Kidney (tissue), 14 donors: ENCODE measurements around the gene TNFRSF14. TPM values are rescaled to one million over a fixed set of nuclear protein-coding genes. Genes with fewer than 3 reads are reported as not detected.

Source experiments
- DNase-seq, 5 donors: peaks; one replicate each; pipeline ENCODE4 v3.0.0-alpha.2; 2013 to 2020
- FAIRE-seq: peaks from 2 replicates; lab custom pipeline; 2012; peaks lifted over from hg19 to GRCh38; lab: Jason Lieb, UNC
- H3K27ac ChIP-seq, 2 donors: one replicate each; pipeline ENCODE4 v1.7.0; 2013; ENCODE audit warnings: low read depth in 2 of 2, low read length in 2 of 2, inconsistent platforms in 1 of 2
- H3K27me3 ChIP-seq: one replicate; pipeline ENCODE4 v1.7.1; 2013; ENCODE audit warnings: low read length, inconsistent platforms; ENCODE audit not compliant: control insufficient read depth, insufficient read depth
- H3K36me3 ChIP-seq, 3 donors: one replicate each; pipeline versions ENCODE4 v1.7.0 to v1.7.1; 2013; ENCODE audit warnings: low read length in 3 of 3, control low read depth in 1 of 3, inconsistent platforms in 1 of 3; ENCODE audit not compliant: insufficient read depth in 3 of 3, control insufficient read depth in 2 of 3
- H3K4me1 ChIP-seq, 3 donors: one replicate each; pipeline versions ENCODE4 v1.7.0 to v1.7.1; 2013; ENCODE audit warnings: low read length in 3 of 3, inconsistent platforms in 1 of 3, low read depth in 1 of 3; ENCODE audit not compliant: control insufficient read depth in 2 of 3, insufficient read depth in 2 of 3
- H3K4me3 ChIP-seq, 3 donors: one replicate each; pipeline versions ENCODE4 v1.7.0 to v1.8.1; 2013; ENCODE audit warnings: low read length in 3 of 3, control low read depth in 1 of 3, inconsistent platforms in 1 of 3
- H3K9ac ChIP-seq, 3 donors: one replicate each; pipeline versions ENCODE4 v1.7.0 to v1.7.1; 2013; ENCODE audit warnings: low read length in 3 of 3, control low read depth in 1 of 3, inconsistent platforms in 1 of 3
- H3K9me3 ChIP-seq, 3 donors: one replicate each; pipeline versions ENCODE4 v1.7.0 to v1.7.1; 2013; ENCODE audit warnings: low read length in 3 of 3, control low read depth in 1 of 3, inconsistent platforms in 1 of 3; ENCODE audit not compliant: control insufficient read depth in 2 of 3, insufficient read depth in 1 of 3
- intact Hi-C: fragments of 100-400 bp; cut with DNase I; formaldehyde crosslinking; loops from one replicate; pipeline ENCODE4 v1.11.1; 2022
- polyA plus RNA-seq: library from polyadenylated mRNA; stranded (reverse); fragments of 350-450 nt; fragmentation: Illumina TruSeq; extraction: RNeasy Lipid Tissue Mini Kit (QIAGEN cat#74804); gene quantifications from one replicate; pipeline ENCODE4 v1.2.3, GENCODE V29; 2014; ENCODE audit warnings: low read depth, low replicate concordance; ENCODE audit not compliant: insufficient read depth
- total RNA-seq: library from RNA; stranded (reverse); fragmentation: NEBNext Ultra II Directional; extraction: Animal tissue kit (Norgen Biotek cat#: 25700); gene quantifications from one replicate; pipeline ENCODE4 v1.2.1, GENCODE V29; 2021
- TF ChIP-seq, protein P1 (sequence below): IDR thresholded peaks from 3 replicates; pipeline ENCODE4 v1.5.1; 2012; ENCODE audit warnings: mild to moderate bottlenecking, moderate library complexity, borderline replicate concordance; ENCODE audit not compliant: insufficient read depth; ENCODE audit errors: extremely low read depth
- donor health status: control.
- donor health status: control.
- donor health status: control.
- donor health status: control.
- donor health status: control.
- donor health status: DM: yes; HTN: yes; CAD: no.
- donor health status: Normal renal cell carcinoma (clear cell type).

The TNFRSF14 gene
- total and polyA plus RNA-seq, 2 donors from 2014 or later = 95.0 to 99.1 TPM

DNA sequence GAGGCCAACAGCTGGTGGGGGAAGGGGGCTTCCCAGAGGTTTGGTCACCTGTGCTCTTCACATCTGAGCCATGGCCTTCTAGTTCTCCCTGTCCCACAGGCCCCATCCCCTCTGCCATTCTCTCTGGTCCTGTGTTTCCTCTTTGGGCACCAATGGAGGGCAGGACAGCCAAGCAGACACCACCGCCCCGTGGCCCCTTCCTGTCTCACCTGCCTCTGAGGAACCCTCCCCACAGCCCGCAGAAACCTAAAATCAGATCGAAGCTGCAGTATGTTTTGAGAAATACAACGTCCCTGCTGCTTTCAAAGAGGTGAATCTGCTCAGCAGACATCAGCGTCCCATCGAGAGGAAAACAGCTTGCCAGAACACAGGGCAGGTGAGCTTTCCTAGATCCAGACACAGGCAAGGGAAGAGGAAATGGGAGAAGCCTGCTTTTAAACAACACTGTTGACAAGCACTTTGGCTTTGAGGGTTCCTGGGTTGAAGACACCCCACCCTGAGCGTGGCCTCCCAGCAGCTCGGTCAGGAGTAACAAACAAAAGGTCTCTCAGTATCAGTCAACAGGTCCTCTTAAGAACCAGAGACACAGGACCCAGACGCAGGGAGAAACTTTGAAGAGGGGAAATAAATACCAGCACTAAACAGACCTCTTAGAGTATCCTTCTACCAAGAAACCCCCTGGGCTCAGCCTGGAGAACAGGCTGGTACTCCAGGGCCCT lies 32.1 kb upstream of the TNFRSF14 start:
- Histone ChIP-seq H3K27me3 (no peaks in the 10 kb centered on the region), H3K27ac (no peak overlapping the region), H3K4me1 (peaks cover 0 to 26% (median 7%) of the 10 kb centered on the region in 3 donors), H3K4me3 (no peak overlapping the region), H3K9ac (no peak overlapping the region), H3K36me3 (peaks cover 2 to 24% (median 9%) of the 10 kb centered on the region in 3 donors), H3K9me3 (no peaks in the 10 kb centered on the region)
- TF ChIP-seq, protein P1, sequence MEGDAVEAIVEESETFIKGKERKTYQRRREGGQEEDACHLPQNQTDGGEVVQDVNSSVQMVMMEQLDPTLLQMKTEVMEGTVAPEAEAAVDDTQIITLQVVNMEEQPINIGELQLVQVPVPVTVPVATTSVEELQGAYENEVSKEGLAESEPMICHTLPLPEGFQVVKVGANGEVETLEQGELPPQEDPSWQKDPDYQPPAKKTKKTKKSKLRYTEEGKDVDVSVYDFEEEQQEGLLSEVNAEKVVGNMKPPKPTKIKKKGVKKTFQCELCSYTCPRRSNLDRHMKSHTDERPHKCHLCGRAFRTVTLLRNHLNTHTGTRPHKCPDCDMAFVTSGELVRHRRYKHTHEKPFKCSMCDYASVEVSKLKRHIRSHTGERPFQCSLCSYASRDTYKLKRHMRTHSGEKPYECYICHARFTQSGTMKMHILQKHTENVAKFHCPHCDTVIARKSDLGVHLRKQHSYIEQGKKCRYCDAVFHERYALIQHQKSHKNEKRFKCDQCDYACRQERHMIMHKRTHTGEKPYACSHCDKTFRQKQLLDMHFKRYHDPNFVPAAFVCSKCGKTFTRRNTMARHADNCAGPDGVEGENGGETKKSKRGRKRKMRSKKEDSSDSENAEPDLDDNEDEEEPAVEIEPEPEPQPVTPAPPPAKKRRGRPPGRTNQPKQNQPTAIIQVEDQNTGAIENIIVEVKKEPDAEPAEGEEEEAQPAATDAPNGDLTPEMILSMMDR = no peak
- no peak for DNase-seq
- no peak for FAIRE-seq
- intact Hi-C loops = no loop called here

DNA sequence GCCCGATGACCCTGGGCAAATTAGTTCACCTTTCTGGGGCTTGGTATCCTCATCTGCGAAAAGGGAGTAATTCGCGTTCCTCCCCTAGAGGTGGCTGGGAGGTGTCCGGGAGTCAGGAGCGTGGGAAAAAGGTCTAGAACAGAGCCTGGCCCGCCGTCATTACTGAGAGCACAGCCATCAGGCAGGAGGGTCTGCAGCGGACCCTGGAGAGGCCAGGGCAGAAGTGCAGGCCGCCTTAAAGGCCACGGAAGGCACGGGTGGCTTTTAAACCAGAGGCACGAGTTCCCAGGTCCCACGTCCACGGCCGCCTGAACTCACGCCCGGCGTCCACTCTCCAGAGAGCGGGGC lies 30.6 kb upstream of the TNFRSF14 start:
- DNase-seq (peak in 1 of 5 donors; percentile 71), FAIRE-seq (no peak)

DNA sequence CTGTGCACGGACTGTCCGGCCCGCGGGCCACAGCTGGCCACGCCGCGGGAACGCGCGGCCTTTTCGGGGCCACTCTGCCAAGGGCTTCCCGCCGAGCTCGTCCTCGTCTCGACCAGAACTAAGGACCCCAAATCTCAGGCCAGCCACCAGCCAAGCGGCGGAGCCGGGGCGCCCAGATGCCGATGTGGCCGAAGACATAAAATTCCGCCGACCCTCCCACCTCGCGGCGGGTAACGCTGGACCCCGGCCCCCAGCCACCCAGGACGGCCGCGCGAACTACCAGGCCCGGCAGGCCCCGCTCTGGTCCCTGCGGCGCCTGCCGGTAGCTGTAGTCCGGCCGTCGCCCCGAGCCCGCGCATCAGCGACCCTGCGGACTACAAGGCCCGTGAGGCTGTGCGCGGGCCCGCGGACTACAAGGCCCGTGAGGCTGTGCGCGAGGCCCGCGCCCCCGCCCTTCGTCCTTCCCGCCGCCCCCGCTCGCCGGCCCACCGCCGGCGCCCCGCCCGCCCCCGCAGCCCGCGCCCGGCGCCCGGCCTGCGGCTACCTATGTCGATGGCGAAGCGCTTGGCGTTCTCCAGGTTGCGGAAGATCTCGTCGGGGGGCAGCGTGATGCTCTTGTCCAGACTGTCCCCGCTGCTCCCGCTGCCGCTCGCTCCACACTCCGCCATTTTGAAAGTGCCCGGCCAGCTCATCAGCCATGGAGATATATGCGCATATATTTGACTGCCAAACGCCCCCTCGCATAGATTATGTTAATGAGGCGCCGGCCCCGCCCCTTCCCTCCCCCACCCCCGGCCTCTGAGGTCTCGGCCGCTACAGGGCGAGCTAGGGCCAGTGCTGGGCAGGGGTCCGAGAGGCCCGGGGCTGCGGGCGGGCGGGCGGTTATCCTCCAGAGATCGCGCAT lies 30.0 kb upstream of the TNFRSF14 start, which contains the start of gene PANK4:
PANK4 (minus strand) TSS at position 677 of the 904 bp plus-strand sequence; CDS start at position 668, 9 bp downstream.
- Histone ChIP-seq H3K9me3 (no peaks in the 10 kb centered on the region), H3K9ac (peak within 1 kb of the TSS; percentile 32 to 72 (median 33)), H3K27me3 (peaks cover 4% of the 10 kb centered on the region), H3K4me1 (peaks cover 0 to 29% (median 11%) of the 10 kb centered on the region in 3 donors), H3K27ac (peak within 1 kb of the TSS; percentile 80 to 81), H3K36me3 (peaks cover 0 to 8% (median 3%) of the 10 kb centered on the region in 3 donors), H3K4me3 (peak within 1 kb of the TSS; percentile 67 to 72 (median 70))
- no peak for FAIRE-seq
- DNase-seq = peak; percentile 93 to 98 (median 96)
- TF ChIP-seq, protein P1 = peak; percentile 11
- intact Hi-C loops = no loop called here

More for the DNA sequence above, 30.6 kb upstream of the TNFRSF14 start:
- H3K4me1 ChIP-seq = peaks cover 0 to 28% (median 7%) of the 10 kb centered on the region in 3 donors
- peaks cover 2 to 14% (median 9%) of the 10 kb centered on the region in 3 donors for H3K36me3 ChIP-seq
- peak overlapping the region in 1 of 2 donors; percentile 32 for H3K27ac ChIP-seq
- no peaks in the 10 kb centered on the region for H3K27me3 ChIP-seq
- peak overlapping the region; percentile 32 to 72 (median 33) for H3K9ac ChIP-seq
- intact Hi-C loops = no loop called here
- peak overlapping the region; percentile 67 to 72 (median 70) for H3K4me3 ChIP-seq
- TF ChIP-seq, protein P1 = no peak
- no peaks in the 10 kb centered on the region for H3K9me3 ChIP-seq
